ENCODE data around the gene WWOX. TPM values are rescaled to one million over a fixed set of nuclear protein-coding genes. Genes with fewer than 3 reads are reported as not detected.

The WWOX gene
- total RNA-seq, 1 donor from 2014 or later, result 7.3 TPM

- no peak overlapping the region for H3K4me3 ChIP-seq (ENCODE audit: insufficient read depth, low read depth, low read length)
- H3K27ac ChIP-seq (ENCODE audit: low read depth, low read length), result no peak overlapping the region
Observed at GRCh38 chr16:78970650-78971049, 871.2 kb downstream of the WWOX start.

DNA sequence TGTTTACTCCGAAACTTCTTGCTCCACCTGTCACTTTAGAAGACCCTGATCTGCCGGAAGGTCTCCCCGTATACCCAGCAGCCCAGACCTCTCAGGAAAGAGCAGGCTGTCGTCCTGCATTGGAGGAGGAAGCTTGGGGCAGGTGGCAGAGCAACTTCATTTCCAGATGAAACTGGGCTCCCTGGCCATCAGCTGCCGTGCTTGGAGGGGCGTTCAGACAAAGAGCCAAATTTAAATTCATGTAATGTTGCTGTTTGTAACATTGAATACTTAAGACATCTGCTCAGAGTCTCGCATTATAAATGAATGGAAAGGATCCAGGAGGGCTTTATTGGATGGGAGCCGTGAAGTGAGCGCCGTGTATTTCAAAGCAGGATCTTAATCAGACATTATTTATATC lies 872.6 kb downstream of the WWOX start:
- DNase-seq (ENCODE audit: low read depth) (no peak), FAIRE-seq (no peak)
- Mint-ChIP-seq H3K4me1 (ENCODE audit: low read depth, unreplicated experiment) (peaks cover 5% of the 10 kb centered on the region), H3K27me3 (ENCODE audit: low read depth, unreplicated experiment) (peaks cover 34% of the 10 kb centered on the region), H3K4me3 (ENCODE audit: unreplicated experiment) (no peak overlapping the region), H3K36me3 (ENCODE audit: low read depth, unreplicated experiment) (no peaks in the 10 kb centered on the region), H3K27ac (ENCODE audit: unreplicated experiment) (no peak overlapping the region), H3K9me3 (ENCODE audit: unreplicated experiment) (no peaks in the 10 kb centered on the region)
- Histone ChIP-seq H4K20me1 (ENCODE audit: insufficient read depth, low read length) (no peaks in the 10 kb centered on the region), H3K4me1 (ENCODE audit: insufficient read depth, low read length) (no peaks in the 10 kb centered on the region), H3K4me3 (ENCODE audit: insufficient read depth, low read depth, low read length) (no peak overlapping the region), H3K27me3 (ENCODE audit: insufficient read depth, low read length) (no peaks in the 10 kb centered on the region), H3K9ac (ENCODE audit: low read length) (no peak overlapping the region), H3K36me3 (ENCODE audit: insufficient read depth, low read length) (no peaks in the 10 kb centered on the region), H3K4me2 (ENCODE audit: low read length) (no peak overlapping the region), H3K79me2 (ENCODE audit: insufficient read depth, low read length) (no peaks in the 10 kb centered on the region), H2AFZ (ENCODE audit: low read depth, low read length) (no peak overlapping the region), H3K9me3 (ENCODE audit: insufficient read depth, low read depth, low read length) (no peaks in the 10 kb centered on the region), H3K27ac (ENCODE audit: low read depth, low read length) (no peak overlapping the region)
- TF ChIP-seq, protein P1, sequence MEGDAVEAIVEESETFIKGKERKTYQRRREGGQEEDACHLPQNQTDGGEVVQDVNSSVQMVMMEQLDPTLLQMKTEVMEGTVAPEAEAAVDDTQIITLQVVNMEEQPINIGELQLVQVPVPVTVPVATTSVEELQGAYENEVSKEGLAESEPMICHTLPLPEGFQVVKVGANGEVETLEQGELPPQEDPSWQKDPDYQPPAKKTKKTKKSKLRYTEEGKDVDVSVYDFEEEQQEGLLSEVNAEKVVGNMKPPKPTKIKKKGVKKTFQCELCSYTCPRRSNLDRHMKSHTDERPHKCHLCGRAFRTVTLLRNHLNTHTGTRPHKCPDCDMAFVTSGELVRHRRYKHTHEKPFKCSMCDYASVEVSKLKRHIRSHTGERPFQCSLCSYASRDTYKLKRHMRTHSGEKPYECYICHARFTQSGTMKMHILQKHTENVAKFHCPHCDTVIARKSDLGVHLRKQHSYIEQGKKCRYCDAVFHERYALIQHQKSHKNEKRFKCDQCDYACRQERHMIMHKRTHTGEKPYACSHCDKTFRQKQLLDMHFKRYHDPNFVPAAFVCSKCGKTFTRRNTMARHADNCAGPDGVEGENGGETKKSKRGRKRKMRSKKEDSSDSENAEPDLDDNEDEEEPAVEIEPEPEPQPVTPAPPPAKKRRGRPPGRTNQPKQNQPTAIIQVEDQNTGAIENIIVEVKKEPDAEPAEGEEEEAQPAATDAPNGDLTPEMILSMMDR (IDR thresholded peaks at IDR 0.05; ENCODE audit: insufficient read depth, low read depth, low read length), result no peak
- TF ChIP-seq EZH2 (IDR thresholded peaks at IDR 0.05; ENCODE audit: insufficient read depth, low read length), result no peak

More at GRCh38 chr16:78970650-78971049, 871.2 kb downstream of the WWOX start:
- H3K27ac Mint-ChIP-seq (ENCODE audit: unreplicated experiment), result no peak overlapping the region
- Histone ChIP-seq H3K9me3 (ENCODE audit: insufficient read depth, low read depth, low read length) (no peaks in the 10 kb centered on the region), H3K27me3 (ENCODE audit: insufficient read depth, low read length) (no peaks in the 10 kb centered on the region), H3K9ac (ENCODE audit: low read length) (no peak overlapping the region), H3K4me2 (ENCODE audit: low read length) (no peak overlapping the region), H3K36me3 (ENCODE audit: insufficient read depth, low read length) (no peaks in the 10 kb centered on the region), H3K79me2 (ENCODE audit: insufficient read depth, low read length) (no peaks in the 10 kb centered on the region), H2AFZ (ENCODE audit: low read depth, low read length) (no peak overlapping the region), H4K20me1 (ENCODE audit: insufficient read depth, low read length) (no peaks in the 10 kb centered on the region), H3K4me1 (ENCODE audit: insufficient read depth, low read length) (no peaks in the 10 kb centered on the region)
- no peaks in the 10 kb centered on the region for H3K36me3 Mint-ChIP-seq (ENCODE audit: low read depth, unreplicated experiment)
- H3K9me3 Mint-ChIP-seq (ENCODE audit: unreplicated experiment), result no peaks in the 10 kb centered on the region
- H3K27me3 Mint-ChIP-seq (ENCODE audit: low read depth, unreplicated experiment), result peaks cover 30% of the 10 kb centered on the region
- no peak overlapping the region for H3K4me3 Mint-ChIP-seq (ENCODE audit: unreplicated experiment)
- TF ChIP-seq EZH2 (IDR thresholded peaks at IDR 0.05; ENCODE audit: insufficient read depth, low read length), result no peak
- TF ChIP-seq, protein P1 (IDR thresholded peaks at IDR 0.05; ENCODE audit: insufficient read depth, low read depth, low read length), result no peak
- FAIRE-seq (no peak), DNase-seq (ENCODE audit: low read depth) (no peak)
- H3K4me1 Mint-ChIP-seq (ENCODE audit: low read depth, unreplicated experiment), result peaks cover 9% of the 10 kb centered on the region

GRCh38 chr16:78972986-78973385 lies 873.5 kb downstream of the WWOX start:
- Histone ChIP-seq H3K27ac (ENCODE audit: low read depth, low read length) (no peak overlapping the region), H3K4me3 (ENCODE audit: insufficient read depth, low read depth, low read length) (no peak overlapping the region), H3K79me2 (ENCODE audit: insufficient read depth, low read length) (no peaks in the 10 kb centered on the region), H3K27me3 (ENCODE audit: insufficient read depth, low read length) (no peaks in the 10 kb centered on the region), H3K4me1 (ENCODE audit: insufficient read depth, low read length) (no peaks in the 10 kb centered on the region), H2AFZ (ENCODE audit: low read depth, low read length) (no peak overlapping the region), H3K9ac (ENCODE audit: low read length) (no peak overlapping the region), H3K4me2 (ENCODE audit: low read length) (peak overlapping the region; percentile 23), H3K36me3 (ENCODE audit: insufficient read depth, low read length) (no peaks in the 10 kb centered on the region), H3K9me3 (ENCODE audit: insufficient read depth, low read depth, low read length) (no peaks in the 10 kb centered on the region), H4K20me1 (ENCODE audit: insufficient read depth, low read length) (no peaks in the 10 kb centered on the region)
- no peak overlapping the region for H3K4me3 Mint-ChIP-seq (ENCODE audit: unreplicated experiment)
- DNase-seq (ENCODE audit: low read depth), result no peak
- no peaks in the 10 kb centered on the region for H3K4me1 Mint-ChIP-seq (ENCODE audit: low read depth, unreplicated experiment)
- no peak overlapping the region for H3K27ac Mint-ChIP-seq (ENCODE audit: unreplicated experiment)
- no peaks in the 10 kb centered on the region for H3K9me3 Mint-ChIP-seq (ENCODE audit: unreplicated experiment)
- TF ChIP-seq EZH2 (IDR thresholded peaks at IDR 0.05; ENCODE audit: insufficient read depth, low read length), result no peak
- TF ChIP-seq, protein P1 (IDR thresholded peaks at IDR 0.05; ENCODE audit: insufficient read depth, low read depth, low read length), result no peak
- FAIRE-seq, result no peak
- H3K27me3 Mint-ChIP-seq (ENCODE audit: low read depth, unreplicated experiment), result peaks cover 37% of the 10 kb centered on the region
- H3K36me3 Mint-ChIP-seq (ENCODE audit: low read depth, unreplicated experiment), result no peaks in the 10 kb centered on the region
